ENCODE measurements around the gene RGMA.
"Not testable (repeated sequence)": the region's sequence is repeated elsewhere in the genome, so short reads cannot be mapped to it uniquely, and the experiment has no call there.

The RGMA gene

GRCh38 chr15:93067649-93068085 lies 21.3 kb downstream of the RGMA start:
- no peak for TF ChIP-seq CTCF (IDR thresholded peaks at IDR 0.05; ENCODE audit: insufficient read depth, missing control alignments)
- no peak for DNase-seq (ENCODE audit: insufficient read length, low spot score)
- no peak for FAIRE-seq

- no peak for TF ChIP-seq CTCF (IDR thresholded peaks at IDR 0.05; ENCODE audit: insufficient read depth, missing control alignments)
- FAIRE-seq (no peak), DNase-seq (ENCODE audit: insufficient read length, low spot score) (no peak)
Observed at GRCh38 chr15:93066834-93067648, 22.0 kb downstream of the RGMA start.

GRCh38 chr15:93066224-93066681 lies 22.8 kb downstream of the RGMA start:
- no peak for TF ChIP-seq CTCF (IDR thresholded peaks at IDR 0.05; ENCODE audit: insufficient read depth, missing control alignments)
- FAIRE-seq (no peak), DNase-seq (ENCODE audit: insufficient read length, low spot score) (no peak)

GRCh38 chr15:93065641-93066045 lies 23.4 kb downstream of the RGMA start:
- no peak for FAIRE-seq
- no peak for DNase-seq (ENCODE audit: insufficient read length, low spot score)
- TF ChIP-seq CTCF (IDR thresholded peaks at IDR 0.05; ENCODE audit: insufficient read depth, missing control alignments), result no peak

GRCh38 chr15:93063796-93064690 lies 25.0 kb downstream of the RGMA start:
- FAIRE-seq (no peak), DNase-seq (ENCODE audit: insufficient read length, low spot score) (no peak)
- no peak for TF ChIP-seq CTCF (IDR thresholded peaks at IDR 0.05; ENCODE audit: insufficient read depth, missing control alignments)

GRCh38 chr15:93063262-93063671 lies 25.7 kb downstream of the RGMA start:
- FAIRE-seq, result no peak
- DNase-seq (ENCODE audit: insufficient read length, low spot score), result no peak
- TF ChIP-seq CTCF (IDR thresholded peaks at IDR 0.05; ENCODE audit: insufficient read depth, missing control alignments), result no peak

- not testable (repeated sequence) for FAIRE-seq
Observed at GRCh38 chr15:93062628-93063261, 26.3 kb downstream of the RGMA start.

More at GRCh38 chr15:93062628-93063261, 26.3 kb downstream of the RGMA start:
- not testable (repeated sequence) for DNase-seq (ENCODE audit: insufficient read length, low spot score)
